Lower leg skin (tissue), 4 donors: ENCODE results near the gene DPPA5. TPM values are rescaled to one million over a fixed set of nuclear protein-coding genes. Genes with fewer than 3 reads are reported as not detected.

Experiments used
- DNase-seq, 2 donors: peaks; one replicate each; pipeline ENCODE4 v3.0.0-alpha.2; 2019; ENCODE audit warnings: low spot score in 2 of 2
- H3K4me3 ChIP-seq: fragments of 200-600 bp; sonication (generic); 2 replicates; pipeline ENCODE4 v1.5.1; 2017; ENCODE audit warnings: mild to moderate bottlenecking, low read depth; ENCODE audit not compliant: poor library complexity, severe bottlenecking
- POLR2A ChIP-seq, 2 donors: fragments of 450-650 bp; IDR thresholded peaks; one replicate each; pipeline ENCODE4 v1.6.1; 2016 to 2017; ENCODE audit warnings: antibody characterized with exemption in 2 of 2, mild to moderate bottlenecking in 1 of 2, moderate library complexity in 1 of 2
- WGBS, 2 donors: methylation state at CpG; one replicate each; pipeline ENCODE4 v1.1.5; 2018; 5-methylcytosine and 5-hydroxymethylcytosine counted together
- intact Hi-C: fragments of 100-400 bp; cut with DNase I; formaldehyde crosslinking; loops from one replicate; pipeline ENCODE4 v1.15.0; 2023; ENCODE audit warnings: low total_unique reads
- total RNA-seq, 4 donors: library from RNA; depleted of rRNA; stranded (reverse); fragments of >200 nt; gene quantifications; one replicate each; pipeline ENCODE4 v1.1.0, GENCODE V29; 2016
- TF ChIP-seq, protein P1 (sequence below), 3 donors: fragments of 450-650 bp; IDR thresholded peaks; one replicate each; pipeline ENCODE4 v1.5.1; 2016; ENCODE audit warnings: antibody characterized with exemption in 3 of 3, mild to moderate bottlenecking in 3 of 3, moderate library complexity in 2 of 3

DPPA5 gene
- total RNA-seq, 4 donors from 2014 or later, result not detected

DNA sequence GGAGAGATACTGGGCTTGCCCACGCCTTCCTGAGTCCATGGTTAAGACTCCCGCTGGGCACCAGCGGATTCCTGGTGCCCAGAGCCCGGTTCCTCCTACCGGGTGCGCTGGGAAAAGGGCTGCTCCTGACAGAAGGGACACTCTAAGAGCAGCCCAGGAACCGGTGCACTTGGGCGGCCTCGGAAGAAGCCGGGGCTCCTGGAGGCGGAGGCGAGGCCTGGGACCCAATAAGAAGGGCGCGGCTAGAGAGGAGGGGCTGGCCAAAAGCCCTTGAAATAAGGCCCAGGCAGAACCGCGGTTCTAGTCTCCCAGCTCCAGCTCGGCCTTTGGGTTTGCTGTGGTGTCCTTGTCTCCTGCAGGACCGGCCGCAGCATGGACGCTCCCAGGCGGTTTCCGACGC, 8.3 kb upstream of the DPPA5 start, which contains the start of gene KHDC3L:
Gene KHDC3L, plus strand, starts transcription at position 301 of the 400 bp plus-strand sequence. Its CDS starts 72 bp downstream, at position 373.
- H3K4me3 ChIP-seq, result no peak within 1 kb of the TSS
- WGBS, 2 donors, result 91 to 92% methylated on average over 23 of the region's 23 CpGs
- intact Hi-C loops, result no loop called here
- TF ChIP-seq POLR2A (IDR thresholded peaks at IDR 0.05), result no peak
- TF ChIP-seq, protein P1, sequence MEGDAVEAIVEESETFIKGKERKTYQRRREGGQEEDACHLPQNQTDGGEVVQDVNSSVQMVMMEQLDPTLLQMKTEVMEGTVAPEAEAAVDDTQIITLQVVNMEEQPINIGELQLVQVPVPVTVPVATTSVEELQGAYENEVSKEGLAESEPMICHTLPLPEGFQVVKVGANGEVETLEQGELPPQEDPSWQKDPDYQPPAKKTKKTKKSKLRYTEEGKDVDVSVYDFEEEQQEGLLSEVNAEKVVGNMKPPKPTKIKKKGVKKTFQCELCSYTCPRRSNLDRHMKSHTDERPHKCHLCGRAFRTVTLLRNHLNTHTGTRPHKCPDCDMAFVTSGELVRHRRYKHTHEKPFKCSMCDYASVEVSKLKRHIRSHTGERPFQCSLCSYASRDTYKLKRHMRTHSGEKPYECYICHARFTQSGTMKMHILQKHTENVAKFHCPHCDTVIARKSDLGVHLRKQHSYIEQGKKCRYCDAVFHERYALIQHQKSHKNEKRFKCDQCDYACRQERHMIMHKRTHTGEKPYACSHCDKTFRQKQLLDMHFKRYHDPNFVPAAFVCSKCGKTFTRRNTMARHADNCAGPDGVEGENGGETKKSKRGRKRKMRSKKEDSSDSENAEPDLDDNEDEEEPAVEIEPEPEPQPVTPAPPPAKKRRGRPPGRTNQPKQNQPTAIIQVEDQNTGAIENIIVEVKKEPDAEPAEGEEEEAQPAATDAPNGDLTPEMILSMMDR (IDR thresholded peaks at IDR 0.05), result no peak
- DNase-seq, result no peak

DNA sequence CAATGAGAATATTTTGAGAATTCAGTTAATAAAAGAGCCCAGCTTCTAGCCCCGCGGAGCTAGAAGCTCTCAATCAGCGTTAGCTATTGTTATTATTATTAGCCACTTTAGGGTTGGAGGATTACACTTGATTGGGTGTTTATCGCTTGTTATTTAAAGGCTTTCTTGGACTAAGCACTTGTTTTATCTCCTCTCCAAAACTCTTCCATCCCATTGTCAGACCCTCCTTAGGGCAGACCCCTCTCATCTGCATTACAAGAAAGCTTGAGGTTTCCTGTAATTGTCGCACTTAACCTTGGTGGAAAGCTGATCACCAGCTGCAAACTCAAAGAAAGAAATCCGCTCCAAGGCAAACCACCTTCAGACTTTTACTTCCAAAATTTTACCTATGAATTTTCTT, 4.8 kb downstream of the DPPA5 start:
- 18% methylated on average over 6 of the region's 6 CpGs for WGBS, 2 donors
- intact Hi-C loops, result no loop called here
- no peak for DNase-seq
- no peak overlapping the region for H3K4me3 ChIP-seq
- no peak for TF ChIP-seq POLR2A (IDR thresholded peaks at IDR 0.05)
- TF ChIP-seq, protein P1 (IDR thresholded peaks at IDR 0.05), result no peak

DNA sequence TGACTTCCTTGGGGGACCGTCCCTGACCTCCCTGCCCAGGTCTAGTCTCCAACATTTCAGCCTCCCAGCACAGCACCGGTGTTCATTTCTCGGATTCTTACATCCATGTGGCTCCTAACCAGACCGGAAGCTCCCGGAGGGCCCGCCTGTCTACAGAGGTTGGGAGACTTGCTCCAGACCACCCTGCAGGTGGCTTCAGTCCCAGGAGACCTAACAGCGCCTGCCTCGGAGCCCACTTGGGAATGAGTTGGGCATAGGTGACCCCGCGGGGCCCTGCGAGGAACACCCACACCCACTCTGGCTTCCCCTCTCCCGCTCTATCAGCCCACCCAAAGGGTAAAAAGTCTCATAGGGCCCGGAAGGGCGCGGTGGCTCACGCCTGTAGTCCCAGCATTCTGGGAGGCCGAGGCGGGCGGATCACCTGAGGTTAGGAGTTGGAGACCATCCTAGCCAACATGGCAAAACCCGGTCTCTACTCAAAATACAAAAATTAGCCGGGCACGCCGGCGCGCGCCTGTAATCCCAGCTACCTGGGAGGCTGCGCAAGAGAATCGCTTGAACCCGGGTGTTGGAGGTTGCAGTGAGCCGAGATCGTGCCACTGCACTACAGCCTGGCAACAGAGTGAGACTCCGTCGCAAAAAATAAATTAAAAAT, 5.4 kb downstream of the DPPA5 start:
- 51 to 52% methylated on average over 33 of the region's 33 CpGs for WGBS, 2 donors
- intact Hi-C loops, result no loop called here
- TF ChIP-seq POLR2A (IDR thresholded peaks at IDR 0.05), result no peak
- TF ChIP-seq, protein P1 (IDR thresholded peaks at IDR 0.05), result no peak
- H3K4me3 ChIP-seq, result no peak overlapping the region
- DNase-seq, result no peak

DNA sequence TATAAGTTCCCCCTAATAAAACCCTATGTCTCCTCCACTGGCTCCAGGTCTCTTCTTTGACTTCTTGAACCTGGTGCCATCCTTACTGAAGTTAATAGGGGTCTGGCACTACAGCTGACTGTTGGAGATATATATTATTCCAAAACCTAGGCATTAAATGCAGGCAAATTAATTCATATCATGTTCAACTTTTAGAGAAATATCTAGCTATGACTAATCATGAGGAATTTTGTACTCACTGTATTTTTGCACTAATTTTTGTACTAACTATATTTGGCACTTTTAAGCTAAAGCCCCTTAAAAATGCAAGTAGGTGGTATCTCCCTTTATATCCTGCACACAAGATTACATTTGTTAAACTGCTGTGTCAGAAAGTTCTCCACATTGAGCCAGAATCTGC, 10.9 kb downstream of the DPPA5 start:
- intact Hi-C loops, result no loop called here
- H3K4me3 ChIP-seq, result no peak overlapping the region
- no peak for TF ChIP-seq POLR2A (IDR thresholded peaks at IDR 0.05)
- TF ChIP-seq, protein P1 (IDR thresholded peaks at IDR 0.05), result no peak
- DNase-seq, result no peak

DNA sequence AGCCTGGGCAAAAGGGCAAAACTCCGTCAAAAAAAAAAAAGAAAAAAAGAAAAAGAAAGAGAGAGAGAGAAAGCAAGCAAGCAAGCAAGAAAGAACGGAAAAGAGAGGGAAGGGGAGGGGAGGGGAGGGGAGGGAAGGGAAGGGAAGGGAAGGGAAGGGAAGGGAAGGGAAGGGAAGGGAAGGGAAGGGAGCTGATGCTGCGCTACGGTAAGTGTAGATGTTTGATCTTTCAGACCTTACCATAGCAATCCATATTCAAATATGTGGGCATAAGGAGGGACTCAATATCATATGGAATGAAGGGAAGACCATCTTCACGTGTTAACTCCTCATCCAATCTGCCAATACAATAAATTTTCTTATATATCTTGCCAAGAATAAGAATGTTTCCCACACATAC, 11.9 kb downstream of the DPPA5 start:
- no peak overlapping the region for H3K4me3 ChIP-seq
- TF ChIP-seq, protein P1 (IDR thresholded peaks at IDR 0.05), result no peak
- no peak for TF ChIP-seq POLR2A (IDR thresholded peaks at IDR 0.05)
- DNase-seq, result no peak
- intact Hi-C loops, result no loop called here
- WGBS, 2 donors, result 76 to 81% methylated on average over 5 of the region's 5 CpGs

DNA sequence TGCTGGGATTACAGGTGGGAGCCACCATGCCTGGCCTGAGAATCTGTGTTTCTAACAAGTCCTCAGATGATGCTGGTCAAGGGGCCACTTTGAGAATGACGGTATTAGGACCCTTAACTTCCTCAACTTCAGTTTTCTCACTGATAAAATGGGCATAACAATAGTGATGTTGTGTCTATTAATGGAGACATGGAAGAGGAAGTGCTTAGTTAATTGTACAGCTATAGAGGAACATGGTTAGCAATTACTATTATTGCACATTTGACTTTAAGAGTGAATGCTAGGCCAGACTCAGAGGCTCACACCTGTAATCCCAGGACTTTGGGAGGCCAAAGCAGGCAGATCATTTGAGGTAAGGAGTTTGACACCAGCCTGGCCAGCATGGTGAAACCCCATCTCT, 12.7 kb downstream of the DPPA5 start:
- TF ChIP-seq, protein P1 (IDR thresholded peaks at IDR 0.05), result no peak
- TF ChIP-seq POLR2A (IDR thresholded peaks at IDR 0.05), result no peak
- WGBS, 2 donors, result 82 to 90% methylated on average over 1 of the region's 1 CpG
- intact Hi-C loops, result no loop called here
- DNase-seq, result no peak
- H3K4me3 ChIP-seq, result no peak overlapping the region
